ENCODE data around the gene CFAP99. TPM values are rescaled to one million over a fixed set of nuclear protein-coding genes. Genes with fewer than 3 reads are reported as not detected.

Gene CFAP99
- total and polyA plus RNA-seq, 9 of the 15 experiments (the other 6 are each of a cell fraction or from before 2014, with no cell fraction given), result 0.07 to 0.18 (median 0.09) TPM; not detected in 6

GRCh38 chr4:2395584-2395983 is 23.2 kb upstream of the CFAP99 start (continued):
- TF ChIP-seq PHF21A (IDR thresholded peaks at IDR 0.05; ENCODE audit: borderline replicate concordance, low read depth) (0 out of 2 replicates have a peak, but pooled peaks have one; percentile 58), GATAD2B (IDR thresholded peaks at IDR 0.05; ENCODE audit: borderline replicate concordance) (peak; percentile 25; the same call in 1 of the 2 replicates), MTA1 (IDR thresholded peaks at IDR 0.05; ENCODE audit: borderline replicate concordance) (peak; percentile 26; the same call in 1 of the 2 replicates), SRF (CRISPR knock-in tag; IDR thresholded peaks at IDR 0.05) (0 out of 4 replicates have a peak, but pooled peaks of 1 of the 2 experiments have one; percentile 39), ZBTB7A (IDR thresholded peaks at IDR 0.05; ENCODE audit: borderline replicate concordance, control insufficient read depth, low read depth, low read length) (0 out of 2 replicates have a peak, but pooled peaks have one; percentile 34), RFX5 (IDR thresholded peaks at IDR 0.05; ENCODE audit: low read depth, low read length) (no peak), TCF3 (CRISPR knock-in tag; IDR thresholded peaks at IDR 0.05) (peak; percentile 58), NCOR1 (IDR thresholded peaks at IDR 0.05) (0 out of 2 replicates have a peak, but pooled peaks have one; percentile 17), FOXM1 (IDR thresholded peaks at IDR 0.05; ENCODE audit: low read depth) (peak; percentile 71), FOXM1 (CRISPR knock-in tag; IDR thresholded peaks at IDR 0.05; ENCODE audit: low read depth) (no peak), ATF7 (IDR thresholded peaks at IDR 0.05) (peak; percentile 61; the same call in 1 of the 2 replicates), TEAD1 (CRISPR knock-in tag; IDR thresholded peaks at IDR 0.05) (peak in 1 of 2 experiments; percentile 32; a peak in 1 of 4 replicates), ZNF609 (CRISPR knock-in tag; IDR thresholded peaks at IDR 0.05; ENCODE audit: borderline replicate concordance) (no peak), CBFA2T2 (conservative IDR thresholded peaks at IDR 0.05) (0 out of 2 replicates have a peak, but pooled peaks have one; percentile 2), UBTF (IDR thresholded peaks at IDR 0.05; ENCODE audit: borderline replicate concordance in 1 of 2, low read depth in 2 of 2, low read length in 2 of 2) (peak in 1 of 2 experiments; percentile 80; a peak in 2 of 4 replicates), RNF2 (IDR thresholded peaks at IDR 0.05) (peak; percentile 96; the same call in 1 of the 2 replicates), EP300 (IDR thresholded peaks at IDR 0.05; ENCODE audit: low read length) (peak; percentile 97), NELFE (IDR thresholded peaks at IDR 0.05; ENCODE audit: insufficient read depth, insufficient read length) (no peak), KLF1 (tag; IDR thresholded peaks at IDR 0.05) (peak; percentile 98), MAZ (CRISPR knock-in tag; conservative IDR thresholded peaks at IDR 0.05 in 1 of 2, IDR thresholded peaks at IDR 0.05 in 1 of 2) (peak; percentile 67 to 72; a peak in 3 of 4 replicates), POLR2G (IDR thresholded peaks at IDR 0.05; ENCODE audit: low read depth, low read length) (peak; percentile 62), EZH2 (IDR thresholded peaks at IDR 0.05; ENCODE audit: borderline replicate concordance, low read depth, low read length) (no peak)

Data from K562 (cell line).